Measurements from ENCODE around the gene OR13A1.

The OR13A1 gene

GRCh38 chr10:45253183-45253914, 62.1 kb downstream of the OR13A1 start:
- Histone ChIP-seq H3K27ac (ENCODE audit: low read depth, low read length) (no peak overlapping the region), H3K4me1 (ENCODE audit: control insufficient read depth, insufficient read depth, low read length) (no peaks in the 10 kb centered on the region)

More at GRCh38 chr10:45253183-45253914, 62.1 kb downstream of the OR13A1 start:
- Histone ChIP-seq H3K9ac (ENCODE audit: low read length) (no peak overlapping the region), H3K36me3 (ENCODE audit: control insufficient read depth, insufficient read depth, low read length) (no peaks in the 10 kb centered on the region), H3K4me3 (ENCODE audit: low read length) (no peak overlapping the region), H3K27me3 (ENCODE audit: control insufficient read depth, insufficient read depth, low read length) (no peaks in the 10 kb centered on the region)
